H1 (cell line): ENCODE results near the gene TSR3. TPM values are rescaled to one million over a fixed set of nuclear protein-coding genes. Genes with fewer than 3 reads are reported as not detected.

Source experiments
- CTCF ChIA-PET: fragments of 300-600 bp; sonication (Branson Sonifier 250); formaldehyde crosslinking; loops from one replicate; lab custom pipeline; 2021; ENCODE audit not compliant: partially characterized antibody; lab: Charles Lee
- POLR2A ChIA-PET: fragments of 300-600 bp; sonication (Branson Sonifier 250); formaldehyde crosslinking; loops from one replicate; lab custom pipeline; 2021; ENCODE audit warnings: inconsistent platforms; ENCODE audit not compliant: partially characterized antibody; lab: Charles Lee
- DNase-seq, 2 experiments: peaks; one replicate each; pipeline versions ENCODE4 v3.0.0 to v3.0.0-alpha.2; 2010 to 2022; ENCODE audit warnings: low spot score in 2 of 2, low read depth in 1 of 2, mixed read lengths in 1 of 2
- FAIRE-seq: peaks from 2 replicates; lab custom pipeline; 2011; peaks lifted over from hg19 to GRCh38; lab: Jason Lieb, UNC
- H2AFZ ChIP-seq: 2 replicates; pipeline ENCODE4 v1.8.1; 2012; ENCODE audit warnings: low read length, inconsistent platforms
- H2AK5ac ChIP-seq: 2 replicates; pipeline ENCODE4 v1.6.1; 2013; ENCODE audit warnings: low read depth, low read length
- H2BK120ac ChIP-seq: replicated peaks from 2 replicates; pipeline ENCODE3; 2013; ENCODE audit warnings: low read depth, low read length, inconsistent platforms
- H2BK12ac ChIP-seq: 2 replicates; pipeline ENCODE4 v1.6.1; 2013; ENCODE audit warnings: low read depth, low read length
- H2BK15ac ChIP-seq: 2 replicates; pipeline ENCODE4 v1.6.1; 2013; ENCODE audit warnings: low read length
- H2BK20ac ChIP-seq: 2 replicates; pipeline ENCODE4 v1.6.1; 2013; ENCODE audit warnings: low read length
- H2BK5ac ChIP-seq: 2 replicates; pipeline ENCODE4 v1.6.1; 2013; ENCODE audit warnings: low read depth, low read length
- H3K14ac ChIP-seq: 2 replicates; pipeline ENCODE4 v1.6.1; 2013; ENCODE audit warnings: inconsistent platforms; ENCODE audit not compliant: insufficient read length
- H3K18ac ChIP-seq: 2 replicates; pipeline ENCODE4 v1.6.1; 2013; ENCODE audit warnings: low read length; ENCODE audit errors: extremely low read depth
- H3K23ac ChIP-seq: 2 replicates; pipeline ENCODE4 v1.6.1; 2013; ENCODE audit warnings: inconsistent platforms; ENCODE audit not compliant: insufficient read length
- H3K23me2 ChIP-seq: 2 replicates; pipeline ENCODE4 v1.6.1; 2013; ENCODE audit warnings: low read depth, low read length
- H3K27ac ChIP-seq: 2 replicates; pipeline ENCODE4 v1.6.1; 2011; ENCODE audit warnings: low read depth, low read length, inconsistent platforms
- H3K27me3 ChIP-seq, 4 experiments: replicated peaks in 1 of 4; 1 replicate in 1 of 4; 2 replicates in 3 of 4; pipeline versions ENCODE4 v1.6.1 to v1.8.1; 2011 to 2013; ENCODE audit warnings: low read length in 3 of 4, mild to moderate bottlenecking in 3 of 4, inconsistent platforms in 2 of 4, mixed read lengths in 2 of 4, moderate library complexity in 1 of 4; ENCODE audit not compliant: control insufficient read depth in 3 of 4, insufficient read depth in 3 of 4; ENCODE audit errors: extremely low read depth in 1 of 4
- H3K36me3 ChIP-seq, 4 experiments: 2 replicates each; pipeline versions ENCODE4 v1.6.1 to v1.8.1; 2011 to 2013; ENCODE audit warnings: mild to moderate bottlenecking in 4 of 4, low read length in 3 of 4, moderate library complexity in 2 of 4, control low read depth in 1 of 4, inconsistent platforms in 1 of 4; ENCODE audit not compliant: insufficient read depth in 4 of 4, control insufficient read depth in 2 of 4
- H3K4ac ChIP-seq: replicated peaks from 2 replicates; pipeline ENCODE3; 2013; ENCODE audit warnings: low read length, low read depth, mixed read lengths, inconsistent platforms; ENCODE audit not compliant: insufficient read length
- H3K4me1 ChIP-seq, 4 experiments: replicated peaks in 1 of 4; 1 replicate in 1 of 4; 2 replicates in 3 of 4; pipeline versions ENCODE4 v1.6.1 to v1.8.1; 2011 to 2013; ENCODE audit warnings: low read length in 3 of 4, inconsistent platforms in 2 of 4, mixed read lengths in 1 of 4; ENCODE audit not compliant: insufficient read depth in 4 of 4, control insufficient read depth in 3 of 4
- H3K4me2 ChIP-seq, 2 experiments: 2 replicates each; pipeline versions ENCODE4 v1.6.1 to v1.8.1; 2011 to 2013; ENCODE audit warnings: low read depth in 2 of 2, low read length in 2 of 2, control low read depth in 1 of 2, inconsistent platforms in 1 of 2, mild to moderate bottlenecking in 1 of 2; ENCODE audit not compliant: insufficient read depth in 1 of 2
- H3K4me3 ChIP-seq, 4 experiments: fragments of 200-600, 300-600 bp in 1 of 4; sonication (generic), shearing (Covaris generic), sonication (Bioruptor Twin) in 1 of 4; 2 replicates each; pipeline versions ENCODE4 v1.5.1 to v1.8.1; 2011 to 2016; ENCODE audit warnings: low read length in 4 of 4, low read depth in 3 of 4, control low read depth in 2 of 4, inconsistent platforms in 2 of 4, mild to moderate bottlenecking in 2 of 4, mixed read lengths in 1 of 4, moderate library complexity in 1 of 4; ENCODE audit not compliant: insufficient read depth in 2 of 4; ENCODE audit errors: extremely low read depth in 1 of 4
- H3K56ac ChIP-seq: replicated peaks from 2 replicates; pipeline ENCODE3; 2013; ENCODE audit warnings: low read depth, mild to moderate bottlenecking, mixed read lengths, low read length, inconsistent platforms; ENCODE audit not compliant: insufficient read length
- H3K79me1 ChIP-seq: 2 replicates; pipeline ENCODE4 v1.6.1; 2013; ENCODE audit warnings: low read depth, low read length, control low read depth
- H3K79me2 ChIP-seq, 2 experiments: 2 replicates each; pipeline versions ENCODE4 v1.6.1 to v1.8.1; 2012 to 2013; ENCODE audit warnings: low read length in 2 of 2, mild to moderate bottlenecking in 2 of 2, inconsistent platforms in 1 of 2; ENCODE audit not compliant: insufficient read depth in 2 of 2, control insufficient read depth in 1 of 2
- H3K9ac ChIP-seq, 4 experiments: replicated peaks in 1 of 4; 1 replicate in 1 of 4; 2 replicates in 3 of 4; pipeline versions ENCODE4 v1.6.1 to v1.8.1; 2011 to 2013; ENCODE audit warnings: low read depth in 3 of 4, low read length in 3 of 4, control low read depth in 2 of 4, mild to moderate bottlenecking in 2 of 4, moderate library complexity in 2 of 4, inconsistent platforms in 1 of 4; ENCODE audit errors: extremely low read depth in 1 of 4
- H3K9me3 ChIP-seq, 2 experiments: 2 replicates each; pipeline versions ENCODE4 v1.6.1 to v1.8.1; 2012 to 2013; ENCODE audit warnings: mild to moderate bottlenecking in 2 of 2, moderate library complexity in 2 of 2, control low read depth in 1 of 2, inconsistent platforms in 1 of 2, low read depth in 1 of 2, low read length in 1 of 2, mixed read lengths in 1 of 2; ENCODE audit not compliant: insufficient read depth in 2 of 2
- H4K20me1 ChIP-seq, 2 experiments: replicated peaks in 1 of 2; 2 replicates each; pipeline versions ENCODE3 to v1.8.1; 2011 to 2013; ENCODE audit warnings: inconsistent platforms in 2 of 2, low read length in 2 of 2, mild to moderate bottlenecking in 1 of 2; ENCODE audit not compliant: insufficient read depth in 2 of 2, control insufficient read depth in 1 of 2
- H4K5ac ChIP-seq: 2 replicates; pipeline ENCODE4 v1.6.1; 2013; ENCODE audit warnings: low read length, low read depth, mixed read lengths, inconsistent platforms; ENCODE audit not compliant: insufficient read length
- H4K8ac ChIP-seq: 2 replicates; pipeline ENCODE4 v1.8.0; 2013; ENCODE audit warnings: mild to moderate bottlenecking, moderate library complexity, low read length, inconsistent platforms; ENCODE audit not compliant: insufficient read depth; ENCODE audit errors: extremely low read depth
- H4K91ac ChIP-seq: replicated peaks from 2 replicates; pipeline ENCODE3; 2013; ENCODE audit warnings: low read length, mixed read lengths, inconsistent platforms; ENCODE audit not compliant: insufficient read length
- JUND ChIP-seq: IDR thresholded peaks from 2 replicates; pipeline ENCODE4 v1.6.1; 2011; ENCODE audit warnings: mild to moderate bottlenecking, improper control_type of control experiment, low read length
- POLR2AphosphoS5 ChIP-seq: IDR thresholded peaks from 2 replicates; pipeline ENCODE4 v1.6.1; 2011; ENCODE audit warnings: low read depth, low read length
- whole genome bisulfite sequencing, 2 experiments: shearing (Covaris generic) in 1 of 2; methylation state at CpG; one replicate each; pipeline versions ENCODE4 v1.1.6 to v1.1.7; 2013 to 2015; ENCODE audit warnings: low lambda C conversion rate in 2 of 2, mixed read lengths in 2 of 2, inconsistent platforms in 1 of 2, low coverage in 1 of 2, missing lambda C conversion rate in 1 of 2; ENCODE audit not compliant: insufficient replicate concordance in 2 of 2, insufficient coverage in 1 of 2, insufficient read length in 1 of 2; ENCODE audit errors: extremely low coverage in 1 of 2, missing lambda C conversion rate in 1 of 2; 5-methylcytosine and 5-hydroxymethylcytosine counted together
- polyA plus RNA-seq, 7 experiments: library from polyadenylated mRNA; depleted of rRNA in 3 of 7; stranded (reverse) in 5 of 7; unstranded in 2 of 7; fragments of >200 nt in 5 of 7; fragments of 200-250 nt in 2 of 7; gene quantifications; 1 replicate in 5 of 7; 2 replicates in 1 of 7; 4 replicates in 1 of 7; pipeline versions ENCODE4 v1.2.1 to v1.2.3, GENCODE V29; 2011 to 2013; ENCODE audit warnings: missing spikeins in 2 of 7, mixed read lengths in 2 of 7
- total RNA-seq: library from RNA; stranded (reverse); fragmentation: NEBNext Ultra II Directional; extraction: Animal tissue kit (Norgen Biotek cat#: 25700); gene quantifications from 2 replicates; pipeline ENCODE4 v1.2.1, GENCODE V29; 2021

TSR3 gene
- total and polyA plus RNA-seq, 2 of the 8 experiments (the other 6 are each of a cell fraction or from before 2014, with no cell fraction given): 43.1 to 52.3 TPM

GRCh38 chr16:1318268-1318545 lies 33.5 kb downstream of the TSR3 start:
- ChIA-PET CTCF (interaction anchor here (1.3 to 2.5 kb wide), 2 partner anchors 8 to 12 kb away, joined by 5 to 11 read pairs; no protein-coding TSS in a partner anchor), POLR2A (interaction anchor here (1.1 to 11.4 kb wide), 3 partner anchors 8 to 42 kb away, joined by 3 to 106 read pairs (median 8); no protein-coding TSS in a partner anchor)
- H2BK5ac ChIP-seq: no peak overlapping the region
- no peak overlapping the region for H4K91ac ChIP-seq
- peaks cover 2 to 42% of the 10 kb centered on the region in 2 experiments; a peak in 3 of 4 replicates for H3K79me2 ChIP-seq
- H4K20me1 ChIP-seq: peaks cover 31 to 42% of the 10 kb centered on the region in 2 experiments
- 88% methylated on average over 9 of the region's 9 CpGs; no CpG with 5 or more reads in 1 of the 2 experiments for WGBS, 2 experiments
- no peaks in the 10 kb centered on the region for H3K4me1 ChIP-seq
- H3K14ac ChIP-seq: no peak overlapping the region
- TF ChIP-seq JUND (no peak), POLR2AphosphoS5 (0 out of 2 replicates have a peak, but pooled peaks have one; percentile 9)
- no peak overlapping the region for H3K9ac ChIP-seq
- H2BK120ac ChIP-seq: no peak overlapping the region
- H3K79me1 ChIP-seq: peaks cover 13% of the 10 kb centered on the region
- H3K23ac ChIP-seq: no peak overlapping the region
- H3K4ac ChIP-seq: no peak overlapping the region
- no peak overlapping the region for H3K4me2 ChIP-seq
- no peaks in the 10 kb centered on the region for H3K9me3 ChIP-seq
- FAIRE-seq (no peak), DNase-seq (no peak)
- H3K4me3 ChIP-seq: no peak overlapping the region
- H3K56ac ChIP-seq: no peak overlapping the region
- no peak overlapping the region for H2AFZ ChIP-seq
- H3K27me3 ChIP-seq: no peaks in the 10 kb centered on the region
- H2AK5ac ChIP-seq: no peak overlapping the region
- H4K5ac ChIP-seq: no peak overlapping the region
- no peak overlapping the region for H3K18ac ChIP-seq
- H2BK15ac ChIP-seq: no peak overlapping the region
- no peak overlapping the region for H2BK20ac ChIP-seq
- H3K36me3 ChIP-seq: peaks cover 55 to 86% (median 75%) of the 10 kb centered on the region in 4 experiments
- H3K23me2 ChIP-seq: no peaks in the 10 kb centered on the region
- H4K8ac ChIP-seq: peak overlapping the region; percentile 45; the same call in 1 of the 2 replicates
- no peak overlapping the region for H2BK12ac ChIP-seq
- no peak overlapping the region for H3K27ac ChIP-seq
